NCI-H1436 (cell line): Measurements from ENCODE around the gene PNMA8C.

Source experiments
- DNase-seq: peaks from one replicate; lab custom pipeline; 2025; lab: John Stamatoyannopoulos, UW

Gene PNMA8C

DNA sequence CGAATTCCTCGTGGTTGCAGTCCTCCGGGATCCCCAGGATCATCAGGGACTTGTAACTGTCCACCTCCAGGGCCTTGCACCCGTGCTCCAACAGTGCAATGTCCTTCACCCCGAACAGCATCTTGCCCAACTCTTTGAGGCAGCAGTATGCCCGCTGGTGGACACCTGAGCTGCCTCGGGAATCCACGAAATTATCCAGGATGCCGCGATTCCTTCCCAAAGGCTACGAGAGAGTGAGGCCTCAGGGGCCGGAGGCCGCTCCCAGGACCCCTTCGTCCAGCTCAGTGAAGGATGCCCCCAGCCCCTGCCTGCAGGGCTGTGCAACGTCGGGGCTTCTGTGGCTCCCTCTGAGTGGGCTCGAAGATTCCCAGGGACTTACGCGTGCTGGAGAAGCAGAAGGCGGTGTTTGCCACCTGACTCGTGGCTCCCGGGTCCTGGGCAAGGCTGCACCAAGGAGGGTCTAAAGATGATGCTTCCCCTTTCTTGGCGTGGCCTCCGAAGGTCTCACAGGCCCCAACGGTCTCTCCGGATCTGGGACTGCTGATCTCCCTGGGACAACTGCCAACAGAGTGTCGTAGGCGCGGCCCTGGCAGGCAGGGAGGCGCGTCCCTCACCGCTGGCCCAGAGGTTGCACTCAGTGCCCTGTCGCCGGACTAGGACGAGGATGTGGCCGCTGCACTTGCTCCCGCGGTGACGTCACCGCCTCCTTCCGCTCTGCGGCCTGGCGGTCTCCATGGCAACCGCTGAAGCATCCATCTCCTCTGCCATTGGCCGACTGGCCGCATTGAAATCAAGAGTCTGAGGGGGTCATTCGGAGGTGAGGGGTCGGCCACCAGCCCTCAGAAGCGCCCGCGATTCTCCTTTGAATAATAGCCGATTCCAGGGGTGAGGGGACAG is at the start of gene PNMA8C:
Gene PNMA8C (minus strand): TSS at position 698 of the 897 bp plus-strand sequence. CDS start 577 bp downstream, at position 121.
- DNase-seq, result peak; percentile 33

- no peak for DNase-seq
Observed at GRCh38 chr19:46475986-46476385, 47.2 kb upstream of the PNMA8C start.

DNA sequence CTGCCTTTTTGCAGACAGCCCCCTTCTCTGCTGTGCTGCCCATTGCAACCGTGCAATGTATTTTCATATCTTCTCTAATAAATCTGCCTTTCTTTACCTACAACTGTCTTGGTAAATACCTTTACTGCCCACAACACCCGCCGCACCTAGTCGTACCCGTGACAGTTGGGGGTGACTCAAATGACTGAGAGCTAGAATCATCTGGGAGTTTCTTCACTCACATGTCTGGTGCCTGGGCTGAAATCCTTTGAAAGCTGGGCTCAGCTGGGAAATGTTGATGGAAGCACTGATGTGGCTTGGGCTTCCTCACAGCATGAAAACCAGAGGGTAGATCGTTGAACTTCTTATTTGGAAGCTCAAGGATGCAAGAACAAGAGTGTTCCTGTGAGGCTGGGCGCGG is 45.5 kb upstream of the PNMA8C start:
- no peak for DNase-seq

DNA sequence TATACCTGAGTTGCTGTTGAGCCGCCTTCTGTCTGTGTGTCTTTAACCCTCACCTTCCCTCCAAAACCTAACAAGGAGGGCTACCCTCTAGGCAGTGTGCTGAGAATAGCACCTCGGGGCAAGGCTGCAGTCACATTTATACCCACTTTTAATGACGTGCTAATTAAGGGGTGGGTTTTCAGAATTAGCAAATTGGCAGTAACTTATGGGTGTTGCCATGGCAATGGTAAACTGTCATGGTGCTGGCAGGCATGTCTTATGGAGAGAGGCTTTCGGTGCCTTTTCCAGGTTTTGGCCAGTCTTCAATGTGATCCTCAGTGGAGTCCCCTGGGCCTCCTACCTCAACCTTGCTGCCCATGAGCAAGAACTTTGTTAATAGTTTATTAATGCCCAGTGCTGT is 43.9 kb upstream of the PNMA8C start:
- DNase-seq, result no peak

DNA sequence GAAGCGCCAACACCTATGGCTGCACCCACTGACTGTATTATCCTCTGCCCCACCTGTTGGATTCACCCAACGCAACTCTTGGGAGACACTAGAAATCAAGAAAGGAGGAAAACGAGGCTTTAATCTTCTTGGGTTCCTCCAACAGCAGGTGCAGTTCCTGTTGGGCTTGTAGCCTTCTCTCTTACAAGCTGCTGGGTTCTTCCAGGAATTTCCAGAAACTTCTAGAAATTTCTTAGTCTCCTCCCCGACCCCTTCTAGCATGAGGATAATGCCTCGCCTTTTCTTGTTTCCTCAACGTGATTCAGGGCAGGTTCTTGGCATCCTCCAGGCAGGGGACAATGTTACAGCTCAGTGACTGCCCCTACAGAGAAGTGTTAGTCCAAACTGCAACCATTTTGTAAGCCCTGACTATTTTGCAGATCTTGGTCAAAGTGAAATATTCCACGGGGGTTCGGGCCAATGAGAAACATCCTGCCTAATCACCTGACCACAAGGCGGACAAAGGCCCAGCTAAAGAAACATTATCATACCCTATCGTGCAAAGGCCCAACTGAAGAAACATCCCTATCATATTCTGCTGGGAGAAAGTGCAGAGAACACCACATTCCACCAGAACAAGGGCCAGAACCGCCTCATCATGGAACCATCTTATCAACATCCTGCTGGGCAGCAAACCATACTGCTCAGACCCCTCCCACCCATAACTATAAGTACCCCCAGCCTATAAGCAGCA is 43.2 kb upstream of the PNMA8C start:
- no peak for DNase-seq

GRCh38 chr19:46471116-46471733 is 42.5 kb upstream of the PNMA8C start, which contains the start of gene PNMA8A:
TSS of gene PNMA8A (minus strand) at chr19:46471563. CDS start at chr19:46471035, 528 bp downstream.
- DNase-seq, result peak; percentile 90

DNA sequence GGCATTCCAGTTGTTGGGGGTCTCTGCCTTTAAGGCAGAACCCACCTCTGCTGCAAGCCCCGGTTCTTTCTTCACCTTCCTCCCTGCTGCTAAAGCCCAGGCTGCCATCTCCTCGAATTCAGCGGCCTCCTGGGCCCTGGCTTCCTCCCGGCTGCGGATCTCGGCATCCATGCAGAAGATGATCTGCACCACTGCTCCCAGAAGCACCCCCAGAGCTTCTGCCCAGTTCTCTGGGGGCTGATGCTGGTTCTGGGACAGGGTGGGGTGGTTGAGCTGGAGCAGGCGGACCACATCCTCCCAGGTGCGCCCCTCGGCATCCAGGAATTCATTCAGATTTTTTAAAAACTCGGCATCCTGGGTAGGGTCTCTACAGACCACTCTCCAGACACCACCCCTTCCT is 41.6 kb upstream of the PNMA8C start:
- DNase-seq, result no peak

DNA sequence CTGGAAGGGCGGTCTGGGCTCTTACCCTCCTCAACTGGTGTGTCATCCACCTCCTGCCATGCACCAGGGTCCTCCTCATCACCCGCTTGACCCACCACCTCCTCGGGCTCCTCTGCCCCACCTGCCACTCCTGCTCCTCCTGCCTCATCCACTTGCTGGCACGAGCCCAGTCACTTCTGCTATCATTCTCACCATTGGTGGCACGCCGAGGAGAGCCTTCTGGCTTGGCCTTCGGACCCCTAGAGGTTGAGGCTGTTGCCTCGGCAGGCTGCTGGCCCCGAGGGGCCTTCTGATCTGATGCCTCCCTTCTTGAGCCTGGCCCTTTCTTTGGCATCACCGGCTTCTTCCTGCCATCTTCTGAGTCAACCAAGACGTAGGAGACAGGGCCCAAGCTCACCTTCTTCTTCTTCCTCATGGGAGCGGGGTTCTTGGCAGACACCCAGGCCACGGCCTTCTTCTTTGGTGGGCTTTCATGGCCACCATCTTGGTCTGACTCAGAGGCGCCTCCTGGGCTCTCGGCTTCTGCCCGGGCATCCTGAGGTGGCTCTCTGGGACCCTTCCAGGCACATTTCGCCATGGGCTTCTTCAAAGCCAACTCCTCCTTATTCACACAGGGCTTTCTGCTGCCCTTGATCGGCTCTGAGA is 40.9 kb upstream of the PNMA8C start:
- no peak for DNase-seq

GRCh38 chr19:46466536-46467196 is 37.9 kb upstream of the PNMA8C start:
- no peak for DNase-seq

- DNase-seq, result no peak
Observed at GRCh38 chr19:46463516-46463915, 34.8 kb upstream of the PNMA8C start.

- DNase-seq, result no peak
Observed at GRCh38 chr19:46461537-46461936, 32.8 kb upstream of the PNMA8C start.

DNA sequence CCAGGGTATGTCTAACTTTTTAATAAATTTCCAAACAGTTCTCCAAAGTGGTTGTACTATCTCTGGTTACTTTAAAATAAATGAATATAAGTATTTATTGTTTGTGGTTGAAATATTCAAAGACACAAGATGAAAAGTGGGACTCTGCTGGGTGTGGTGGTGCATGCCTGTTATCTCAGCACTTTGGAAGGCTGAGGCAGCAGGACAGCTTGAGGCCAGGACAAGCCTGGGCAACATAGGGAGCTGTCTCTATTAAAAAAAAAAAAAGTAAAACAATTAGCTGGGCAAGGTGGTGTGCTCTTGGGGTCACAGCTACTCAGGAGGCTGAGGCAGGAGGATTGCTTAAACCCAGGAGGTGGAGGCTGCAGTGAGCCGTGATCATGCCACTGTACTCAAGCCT is 32.2 kb upstream of the PNMA8C start:
- DNase-seq, result no peak

DNA sequence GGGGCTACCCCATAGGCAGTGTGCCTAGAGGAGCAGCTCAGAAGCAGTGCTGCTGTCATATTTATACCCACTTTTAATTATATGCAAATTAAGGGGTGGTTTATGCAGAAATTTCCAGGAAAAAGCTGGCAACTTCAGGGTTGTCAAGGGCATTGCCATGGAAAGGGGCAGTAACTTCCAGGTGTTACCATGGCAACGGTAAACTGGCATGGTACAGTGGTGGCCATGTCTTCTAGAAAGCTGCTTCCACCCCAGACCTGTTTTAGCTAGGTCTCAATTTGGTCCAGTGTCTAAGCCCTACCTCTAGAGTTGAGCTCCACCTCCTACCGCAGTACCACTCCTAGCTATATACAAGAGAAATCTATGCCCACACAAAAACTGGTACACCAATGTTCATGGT is 31.3 kb upstream of the PNMA8C start:
- DNase-seq, result no peak

DNA sequence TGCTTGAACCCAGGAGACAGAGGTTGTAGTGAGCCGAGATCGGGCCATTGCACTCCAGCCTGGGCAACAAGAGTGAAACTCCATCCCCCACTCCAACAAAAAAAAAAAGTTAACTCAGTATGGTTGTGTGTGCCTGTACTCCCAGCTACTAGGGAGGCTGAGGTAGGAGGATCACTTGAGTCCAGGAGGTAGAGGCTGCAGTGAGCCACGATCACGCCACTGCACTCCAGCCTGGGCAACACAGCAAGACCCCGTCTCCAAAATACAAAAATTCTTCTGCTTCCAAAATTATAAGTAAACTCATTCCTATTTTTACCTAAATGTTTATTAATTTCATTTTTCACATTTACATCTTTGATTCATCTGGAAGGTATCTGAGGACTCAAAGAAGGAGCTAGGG is 28.2 kb upstream of the PNMA8C start:
- no peak for DNase-seq

- DNase-seq, result no peak
Observed at GRCh38 chr19:46454244-46454643, 25.5 kb upstream of the PNMA8C start.

DNA sequence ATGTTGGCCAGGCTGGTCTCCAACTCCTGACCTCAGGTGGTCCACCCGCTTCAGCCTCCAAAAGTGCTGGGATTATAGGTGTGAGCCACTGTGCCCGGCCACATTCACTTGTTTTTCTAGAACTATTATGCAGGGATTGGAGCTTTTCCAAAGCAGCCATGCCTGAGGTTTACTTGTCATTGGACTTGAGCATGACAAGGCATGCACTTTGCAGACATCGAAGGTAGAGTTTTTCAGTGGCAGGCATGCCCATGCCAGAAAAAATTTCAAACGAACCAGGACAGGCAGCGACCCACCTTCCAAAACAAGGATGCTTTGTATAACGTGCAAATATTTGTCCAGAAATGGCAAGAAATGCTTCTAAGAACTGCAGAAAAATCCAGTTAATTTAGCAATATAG is 24.9 kb upstream of the PNMA8C start:
- DNase-seq, result no peak

- no peak for DNase-seq
Observed at GRCh38 chr19:46452186-46452585, 23.4 kb upstream of the PNMA8C start.

DNA sequence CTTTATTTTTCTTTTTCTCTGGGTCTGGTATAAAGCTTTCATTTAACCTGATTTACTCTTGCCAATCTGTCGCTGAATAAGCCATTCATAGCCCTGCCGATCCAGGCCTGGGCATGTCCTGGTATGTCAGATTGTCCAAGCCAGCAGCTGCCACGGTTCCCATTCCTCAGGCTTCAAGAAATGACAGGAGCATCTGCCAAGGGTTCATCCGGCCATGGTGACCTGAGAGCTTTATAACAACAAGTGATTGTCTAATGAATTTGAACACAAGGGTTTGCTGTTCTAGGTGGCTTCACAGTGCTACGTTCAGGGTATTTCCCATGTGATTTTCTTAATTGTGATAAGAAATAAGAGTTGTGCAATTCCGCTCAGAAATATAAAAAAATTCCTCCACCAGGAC is 22.6 kb upstream of the PNMA8C start:
- DNase-seq, result no peak

- no peak for DNase-seq
Observed at GRCh38 chr19:46450737-46451136, 22.0 kb upstream of the PNMA8C start.

DNA sequence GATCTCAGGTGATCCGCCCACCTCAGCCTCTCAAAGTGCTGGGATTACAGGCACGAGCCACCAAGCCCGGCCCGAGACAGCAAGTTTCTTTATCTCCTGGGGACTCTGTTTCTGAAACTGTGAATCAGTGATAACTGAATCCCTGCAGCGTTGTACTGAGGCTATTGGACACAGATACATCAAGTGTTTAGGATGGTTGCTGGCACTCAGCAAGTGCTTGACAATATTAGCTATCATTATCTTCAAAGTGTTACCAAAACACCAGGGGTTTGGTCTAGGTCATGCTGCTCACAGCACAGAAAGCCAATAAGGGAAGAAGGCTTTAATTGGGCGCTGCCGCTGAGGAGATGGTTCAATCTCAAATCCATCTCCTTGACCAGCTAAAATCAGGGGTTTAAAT is 20.5 kb upstream of the PNMA8C start:
- DNase-seq, result no peak

- no peak for DNase-seq
Observed at GRCh38 chr19:46448601-46449000, 19.9 kb upstream of the PNMA8C start.

DNA sequence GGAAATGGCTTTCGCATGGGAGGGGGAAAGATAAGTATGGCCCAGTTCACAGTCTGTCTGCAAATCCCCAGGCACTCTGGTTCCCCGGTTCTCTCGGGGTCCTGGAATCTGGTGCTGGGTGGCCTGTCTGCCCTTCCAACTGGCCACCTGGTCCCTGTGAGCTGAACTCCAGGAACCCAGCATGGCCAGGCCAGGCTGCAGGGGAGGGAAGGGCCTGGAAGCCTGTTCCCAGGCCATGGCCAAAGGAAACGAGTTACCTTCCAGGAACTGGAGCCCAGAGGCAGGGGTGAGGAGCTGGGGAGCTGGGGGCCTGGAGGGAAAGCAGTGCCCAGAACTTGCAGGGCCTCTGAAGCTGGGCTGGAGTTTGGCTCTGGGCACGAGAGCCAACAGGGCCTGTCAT is 19.1 kb upstream of the PNMA8C start:
- no peak for DNase-seq
